Heart left ventricle (tissue), 13 donors: ENCODE measurements around the gene GNB1.

Source experiments
- CTCF ChIP-seq, 12 donors: fragments of 200-600 bp; sonication (generic) in 4 of 12; IDR thresholded peaks; one replicate each; pipeline versions ENCODE4 v1.5.0 to v1.8.0; 2018 to 2022; ENCODE audit warnings: antibody characterized with exemption in 12 of 12, mild to moderate bottlenecking in 5 of 12
- POLR2A ChIP-seq, 2 donors: fragments of 450-650 bp; IDR thresholded peaks; one replicate each; pipeline ENCODE4 v1.6.1; 2017; ENCODE audit warnings: antibody characterized with exemption in 2 of 2, mild to moderate bottlenecking in 2 of 2, moderate library complexity in 2 of 2
- donor health status: ischemic (EF 13 %, LVEDD 7.1; RV severe dilation, severe dysfunction).
- donor health status: DM: no; HTN: yes; CAD: no.
- donor health status: DM: no; HTN: no; CAD: no.
- donor health status: ischemic (EF 25% LVEDD 6.9; RV normal size, moderate dysfunction).
- donor health status: ischemic (EF 25% LVEDD 5.7; RV mildly dilated, moderate dysfunction).
- donor health status: ischemic (EF 35%, LVEDD 5.7; RV mildly dilated, moderate dysfunction).
- donor health status: nonischemic (EF 11% LVEDD 7.7; RV severe dilation, severe dysfunction).
- donor health status: DM: yes; HTN: yes; CAD: no.
- donor health status: PGD.
- donor health status: ischemic (EF 29% LVEDD 5.4; RV normal size, mild dysfunction).
- donor health status: nonischemic (EF 23%, LVEDD 6.1; RV moderate dilation, normal function).

DNA sequence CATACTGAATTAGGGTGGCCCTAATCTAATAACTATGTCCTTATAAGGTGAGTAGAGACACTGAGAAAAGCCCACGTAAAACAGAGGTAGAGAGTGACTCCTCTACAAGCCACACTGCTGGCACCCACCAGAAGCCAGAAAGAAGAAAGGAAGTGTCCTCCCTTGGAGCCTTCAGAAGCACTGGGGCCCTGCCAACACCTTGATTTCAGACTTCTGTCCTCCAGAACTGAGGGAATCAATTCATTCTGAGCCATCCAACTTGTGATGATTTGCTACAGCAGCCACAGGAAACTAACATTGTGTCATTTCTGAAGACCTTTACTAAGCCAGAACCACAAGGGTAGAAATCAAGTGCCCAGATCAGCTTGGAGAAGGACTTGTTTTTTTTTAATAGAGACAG, 15.0 kb downstream of the GNB1 start:
- no peak for TF ChIP-seq CTCF (IDR thresholded peaks at IDR 0.05)
- TF ChIP-seq POLR2A (IDR thresholded peaks at IDR 0.05), result no peak
